ENCODE data around the gene SMARCD2.

The SMARCD2 gene

GRCh38 chr17:63836811-63837210, 5.7 kb downstream of the SMARCD2 start:
- no peak for TF ChIP-seq CTCF (IDR thresholded peaks at IDR 0.05; ENCODE audit: low read depth, low read length)
- no peak overlapping the region for H3K4me3 ChIP-seq (ENCODE audit: low read depth, low read length)
- in situ Hi-C loops (cut with HindIII; ENCODE audit: low sequenced_read_pairs) = no loop called here
- DNase-seq (ENCODE audit: low read depth, low spot score) = no peak

- H3K4me3 ChIP-seq (ENCODE audit: low read depth, low read length) = no peak overlapping the region
- DNase-seq (ENCODE audit: low read depth, low spot score) = no peak
- in situ Hi-C loops (cut with HindIII; ENCODE audit: low sequenced_read_pairs) = no loop called here
- no peak for TF ChIP-seq CTCF (IDR thresholded peaks at IDR 0.05; ENCODE audit: low read depth, low read length)
Measured at GRCh38 chr17:63835167-63835720, 7.2 kb downstream of the SMARCD2 start.

- DNase-seq (ENCODE audit: low read depth, low spot score) = peak; percentile 85
- in situ Hi-C loops (cut with HindIII; ENCODE audit: low sequenced_read_pairs) = no loop called here
- peak; percentile 87 for TF ChIP-seq CTCF (IDR thresholded peaks at IDR 0.05; ENCODE audit: low read depth, low read length)
- no peak overlapping the region for H3K4me3 ChIP-seq (ENCODE audit: low read depth, low read length)
Measured at GRCh38 chr17:63834431-63835166, 7.9 kb downstream of the SMARCD2 start.

GRCh38 chr17:63833741-63834373, 8.6 kb downstream of the SMARCD2 start:
- TF ChIP-seq CTCF (IDR thresholded peaks at IDR 0.05; ENCODE audit: low read depth, low read length) = no peak
- H3K4me3 ChIP-seq (ENCODE audit: low read depth, low read length) = no peak overlapping the region
- in situ Hi-C loops (cut with HindIII; ENCODE audit: low sequenced_read_pairs) = no loop called here
- no peak for DNase-seq (ENCODE audit: low read depth, low spot score)

GRCh38 chr17:63833026-63833740, 9.3 kb downstream of the SMARCD2 start:
- H3K4me3 ChIP-seq (ENCODE audit: low read depth, low read length) = no peak overlapping the region
- no peak for DNase-seq (ENCODE audit: low read depth, low spot score)
- TF ChIP-seq CTCF (IDR thresholded peaks at IDR 0.05; ENCODE audit: low read depth, low read length) = no peak
- in situ Hi-C loops (cut with HindIII; ENCODE audit: low sequenced_read_pairs) = no loop called here

GRCh38 chr17:63832455-63832854, 10.0 kb downstream of the SMARCD2 start:
- no peak for TF ChIP-seq CTCF (IDR thresholded peaks at IDR 0.05; ENCODE audit: low read depth, low read length)
- no peak overlapping the region for H3K4me3 ChIP-seq (ENCODE audit: low read depth, low read length)
- in situ Hi-C loops (cut with HindIII; ENCODE audit: low sequenced_read_pairs) = no loop called here
- DNase-seq (ENCODE audit: low read depth, low spot score) = no peak

Measured in astrocyte of the spinal cord (primary cell).